Adrenal gland (tissue), 5 donors: ENCODE measurements around the gene OR6X1.

Experiments
- CTCF ChIP-seq, 6 experiments: fragments of 450-650 bp in 4 of 6; fragments of 200-600 bp in 2 of 6; sonication (generic) in 1 of 6; IDR thresholded peaks; 1 replicate in 5 of 6; 2 replicates in 1 of 6; pipeline versions ENCODE4 v1.5.1 to v1.8.0; 2016 to 2021; ENCODE audit warnings: antibody characterized with exemption in 6 of 6, mild to moderate bottlenecking in 2 of 6, moderate library complexity in 1 of 6
- POLR2A ChIP-seq, 2 donors: fragments of 450-650 bp; IDR thresholded peaks; one replicate each; pipeline ENCODE4 v1.6.1; 2017; ENCODE audit warnings: antibody characterized with exemption in 2 of 2, mild to moderate bottlenecking in 2 of 2, moderate library complexity in 1 of 2
- donor health status: DM: no; HTN: no; CAD: no.

DNA sequence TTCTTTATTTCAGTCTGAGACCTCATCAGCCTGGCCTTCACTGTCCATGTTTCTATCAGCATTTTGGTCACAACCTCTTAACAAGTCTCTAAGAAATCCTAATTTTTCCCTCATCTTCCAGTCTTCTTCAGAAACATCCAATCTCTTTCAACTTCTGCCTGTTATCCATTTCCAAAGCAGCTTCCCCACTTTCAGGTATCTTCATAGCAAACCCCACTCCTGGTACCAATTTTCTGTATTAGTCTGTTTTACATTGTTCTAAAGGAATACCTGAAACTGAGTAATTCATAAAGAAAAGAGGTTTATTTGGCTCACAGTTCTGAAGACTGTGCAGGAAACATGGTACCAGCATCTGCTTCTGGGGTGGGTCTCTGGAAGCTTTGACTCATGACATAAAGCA lies 8.1 kb upstream of the OR6X1 start:
- TF ChIP-seq POLR2A (IDR thresholded peaks at IDR 0.05) (no peak), CTCF (IDR thresholded peaks at IDR 0.05) (no peak)
